Hepatocyte (in vitro differentiated cells): ENCODE data around the gene ABCB10. TPM values are rescaled to one million over a fixed set of nuclear protein-coding genes. Genes with fewer than 3 reads are reported as not detected.
"Not testable (repeated sequence)": the region's sequence is repeated elsewhere in the genome, so short reads cannot be mapped to it uniquely, and the experiment has no call there.

Experiments
- DNase-seq: peaks from one replicate; pipeline ENCODE4 v3.0.0-alpha.2; 2016; ENCODE audit warnings: low spot score
- H2AFZ ChIP-seq: fragments of 200-600 bp; sonication (generic); 2 replicates; pipeline ENCODE4 v1.6.0; 2016; ENCODE audit warnings: antibody characterized with exemption, mild to moderate bottlenecking
- H3K27ac ChIP-seq: fragments of 200-600 bp; sonication (generic); 2 replicates; pipeline ENCODE4 v1.5.1; 2016; ENCODE audit warnings: mild to moderate bottlenecking
- H3K27me3 ChIP-seq: fragments of 200-600 bp; sonication (generic); 2 replicates; pipeline ENCODE4 v1.6.1; 2016
- H3K36me3 ChIP-seq: fragments of 200-600 bp; sonication (generic); replicated peaks from 2 replicates; pipeline ENCODE4 v1.5.1; 2016; ENCODE audit warnings: low read depth; ENCODE audit not compliant: insufficient read depth
- H3K4me1 ChIP-seq: fragments of 200-600 bp; sonication (generic); 2 replicates; pipeline ENCODE4 v1.5.1; 2016; ENCODE audit warnings: mild to moderate bottlenecking, moderate library complexity; ENCODE audit not compliant: insufficient read depth
- H3K4me2 ChIP-seq: fragments of 200-600 bp; sonication (generic); 2 replicates; pipeline ENCODE4 v1.6.0; 2016
- H3K4me3 ChIP-seq: fragments of 200-600 bp; sonication (generic); 2 replicates; pipeline ENCODE4 v1.5.1; 2016; ENCODE audit warnings: mild to moderate bottlenecking
- H3K79me2 ChIP-seq: fragments of 200-600 bp; sonication (generic); 2 replicates; pipeline ENCODE4 v1.6.0; 2017; ENCODE audit warnings: mild to moderate bottlenecking
- H3K9me2 ChIP-seq: fragments of 200-600 bp; sonication (generic); replicated peaks from 2 replicates; pipeline ENCODE4 v1.6.0; 2017; ENCODE audit warnings: mild to moderate bottlenecking; ENCODE audit not compliant: insufficient read depth
- H3K9me3 ChIP-seq: fragments of 200-600 bp; sonication (generic); 2 replicates; pipeline ENCODE4 v1.5.1; 2016; ENCODE audit warnings: low read depth, mild to moderate bottlenecking
- H4K20me1 ChIP-seq: fragments of 200-600 bp; sonication (generic); 2 replicates; pipeline ENCODE4 v1.6.0; 2016; ENCODE audit warnings: mild to moderate bottlenecking; ENCODE audit not compliant: insufficient read depth, poor library complexity, severe bottlenecking
- EZH2 ChIP-seq: fragments of 200-600 bp; sonication (generic); IDR thresholded peaks from 2 replicates; pipeline ENCODE4 v1.6.1; 2016; ENCODE audit warnings: antibody characterized with exemption, mild to moderate bottlenecking, borderline replicate concordance
- EZH2phosphoT487 ChIP-seq: fragments of 200-600 bp; sonication (generic); IDR thresholded peaks from one replicate; pipeline ENCODE4 v1.6.1; 2018; ENCODE audit warnings: antibody characterized with exemption, mild to moderate bottlenecking, low read depth, moderate library complexity; ENCODE audit not compliant: unreplicated experiment, severe bottlenecking
- WGBS: methylation state at CpG from one replicate; pipeline ENCODE4 v1.1.6; 2016; ENCODE audit warnings: low lambda C conversion rate; ENCODE audit errors: missing lambda C conversion rate; 5-methylcytosine and 5-hydroxymethylcytosine counted together
- polyA plus RNA-seq: library from polyadenylated mRNA; unstranded; fragments of >200 nt; fragmentation: Nextera tagmentation; extraction: Ambion mirVana; gene quantifications from 2 replicates; pipeline ENCODE4 v1.2.1, GENCODE V29; 2016
- total RNA-seq: library from RNA; depleted of rRNA; stranded (reverse); fragments of >200 nt; gene quantifications from 2 replicates; pipeline ENCODE4 v1.2.3, GENCODE V29; 2014
- TF ChIP-seq, protein P1 (sequence below): fragments of 200-600 bp; sonication (generic); IDR thresholded peaks from 2 replicates; pipeline ENCODE4 v1.5.1; 2016; ENCODE audit warnings: antibody characterized with exemption, mild to moderate bottlenecking; ENCODE audit not compliant: poor library complexity

The ABCB10 gene
- total and polyA plus RNA-seq, 2 experiments from 2014 or later, result 23.4 to 33.3 TPM

DNA sequence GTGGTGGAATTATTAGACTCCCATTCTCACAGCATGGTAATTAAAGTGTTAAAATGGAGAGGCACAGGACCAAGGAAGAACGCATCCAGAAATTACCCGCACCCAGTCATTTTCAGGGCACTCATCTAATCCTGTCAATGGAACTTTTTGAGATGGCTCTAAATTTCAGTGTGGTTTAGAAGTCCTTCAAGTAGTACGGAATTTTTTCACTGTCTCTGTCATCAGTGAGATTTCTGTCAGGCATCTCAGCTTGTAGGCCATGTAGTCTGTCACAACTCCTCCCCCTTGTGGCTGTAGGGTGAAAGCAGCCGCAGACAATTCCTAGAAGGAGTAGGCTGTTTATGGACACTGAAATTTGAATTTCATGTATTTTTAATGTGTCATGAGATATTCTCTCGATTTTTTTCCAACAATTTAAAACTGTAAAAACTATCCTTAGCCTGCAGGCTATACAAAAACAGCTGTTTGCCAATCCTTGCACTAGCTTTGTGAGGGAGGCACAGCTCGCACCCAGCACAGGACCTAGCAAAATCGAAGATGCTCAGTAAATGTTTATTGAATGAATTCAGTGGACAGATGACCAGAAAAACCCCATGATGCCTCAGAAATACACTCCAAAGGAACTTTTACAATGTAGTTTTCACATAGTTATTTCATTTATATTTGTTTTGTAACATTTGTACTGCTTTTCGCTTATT, 43.8 kb downstream of the ABCB10 start:
- WGBS, result 43% methylated on average over 8 of the region's 8 CpGs
- Histone ChIP-seq H3K4me2 (no peak overlapping the region), H3K36me3 (no peaks in the 10 kb centered on the region), H3K9me2 (no peaks in the 10 kb centered on the region), H3K27ac (no peak overlapping the region), H3K4me3 (no peak overlapping the region), H3K4me1 (no peaks in the 10 kb centered on the region), H3K9me3 (no peaks in the 10 kb centered on the region), H2AFZ (no peak overlapping the region), H3K79me2 (no peaks in the 10 kb centered on the region), H3K27me3 (no peaks in the 10 kb centered on the region), H4K20me1 (no peaks in the 10 kb centered on the region)
- no peak for TF ChIP-seq EZH2phosphoT487
- TF ChIP-seq, protein P1, sequence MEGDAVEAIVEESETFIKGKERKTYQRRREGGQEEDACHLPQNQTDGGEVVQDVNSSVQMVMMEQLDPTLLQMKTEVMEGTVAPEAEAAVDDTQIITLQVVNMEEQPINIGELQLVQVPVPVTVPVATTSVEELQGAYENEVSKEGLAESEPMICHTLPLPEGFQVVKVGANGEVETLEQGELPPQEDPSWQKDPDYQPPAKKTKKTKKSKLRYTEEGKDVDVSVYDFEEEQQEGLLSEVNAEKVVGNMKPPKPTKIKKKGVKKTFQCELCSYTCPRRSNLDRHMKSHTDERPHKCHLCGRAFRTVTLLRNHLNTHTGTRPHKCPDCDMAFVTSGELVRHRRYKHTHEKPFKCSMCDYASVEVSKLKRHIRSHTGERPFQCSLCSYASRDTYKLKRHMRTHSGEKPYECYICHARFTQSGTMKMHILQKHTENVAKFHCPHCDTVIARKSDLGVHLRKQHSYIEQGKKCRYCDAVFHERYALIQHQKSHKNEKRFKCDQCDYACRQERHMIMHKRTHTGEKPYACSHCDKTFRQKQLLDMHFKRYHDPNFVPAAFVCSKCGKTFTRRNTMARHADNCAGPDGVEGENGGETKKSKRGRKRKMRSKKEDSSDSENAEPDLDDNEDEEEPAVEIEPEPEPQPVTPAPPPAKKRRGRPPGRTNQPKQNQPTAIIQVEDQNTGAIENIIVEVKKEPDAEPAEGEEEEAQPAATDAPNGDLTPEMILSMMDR, result peak; percentile 89
- peak; percentile 88 for DNase-seq

- H3K27me3 ChIP-seq, H3K4me2 ChIP-seq, DNase-seq, H3K36me3 ChIP-seq, H2AFZ ChIP-seq, H3K9me2 ChIP-seq, H4K20me1 ChIP-seq, H3K9me3 ChIP-seq, H3K27ac ChIP-seq, H3K4me3 ChIP-seq: not testable (repeated sequence)
- WGBS, result 93% methylated on average over 6 of the region's 6 CpGs
- peaks cover 16% of the 10 kb centered on the region for H3K4me1 ChIP-seq
- H3K79me2 ChIP-seq, result peaks cover 11% of the 10 kb centered on the region
These were observed 46.9 kb downstream of the ABCB10 start for GRCh38 chr1:229511625-229512024.

- not testable (repeated sequence) for H3K4me3 ChIP-seq, H3K36me3 ChIP-seq, H3K27ac ChIP-seq, H3K27me3 ChIP-seq, H4K20me1 ChIP-seq, H3K9me3 ChIP-seq, H2AFZ ChIP-seq, H3K9me2 ChIP-seq, H3K4me2 ChIP-seq, DNase-seq
- H3K79me2 ChIP-seq, result peaks cover 16% of the 10 kb centered on the region
- H3K4me1 ChIP-seq, result peaks cover 19% of the 10 kb centered on the region
- 85% methylated on average over 2 of the region's 2 CpGs for WGBS
These were observed 47.3 kb downstream of the ABCB10 start for GRCh38 chr1:229511201-229511600.

GRCh38 chr1:229509576-229509975, 48.9 kb downstream of the ABCB10 start:
- H3K27ac ChIP-seq, result peak overlapping the region; percentile 95

More at GRCh38 chr1:229509576-229509975, 48.9 kb downstream of the ABCB10 start:
- TF ChIP-seq, protein P1, result no peak
- TF ChIP-seq EZH2 (no peak), EZH2phosphoT487 (no peak)
- no peak overlapping the region for H3K4me3 ChIP-seq
- peak overlapping the region; percentile 86 for H3K4me2 ChIP-seq
- H3K79me2 ChIP-seq, result peaks cover 29% of the 10 kb centered on the region
- H3K27me3 ChIP-seq, result no peaks in the 10 kb centered on the region
- H3K9me3 ChIP-seq, result no peaks in the 10 kb centered on the region
- no peaks in the 10 kb centered on the region for H3K9me2 ChIP-seq
- peak overlapping the region; percentile 32 for H2AFZ ChIP-seq
- H3K4me1 ChIP-seq, result peaks cover 19% of the 10 kb centered on the region
- no peaks in the 10 kb centered on the region for H3K36me3 ChIP-seq
- DNase-seq, result peak; percentile 47
- WGBS, result 50% methylated on average over 2 of the region's 2 CpGs
- H4K20me1 ChIP-seq, result peaks cover 3% of the 10 kb centered on the region
